GM23338 (cell line): ENCODE measurements around the gene OSBPL1A.

Experiments used
- EZH2 ChIP-seq: fragments of 200-600 bp; sonication (generic); IDR thresholded peaks from one replicate; pipeline ENCODE4 v1.8.0; 2017; ENCODE audit warnings: antibody characterized with exemption, mild to moderate bottlenecking, low read depth; ENCODE audit not compliant: unreplicated experiment
- EZH2phosphoT487 ChIP-seq: fragments of 200-600 bp; sonication (generic); IDR thresholded peaks from one replicate; pipeline ENCODE4 v1.8.1; 2018; ENCODE audit warnings: antibody characterized with exemption; ENCODE audit not compliant: unreplicated experiment
- POLR2AphosphoS5 ChIP-seq: IDR thresholded peaks from 2 replicates; pipeline ENCODE4 v1.6.1; 2016; ENCODE audit warnings: antibody characterized with exemption, low read depth
- TF ChIP-seq, protein P1 (sequence below), 2 experiments: fragments of 200-600 bp in 1 of 2; sonication (generic) in 1 of 2; conservative IDR thresholded peaks; 2 replicates each; pipeline versions ENCODE4 v1.5.1 to v1.6.1; 2016 to 2017; ENCODE audit warnings: antibody characterized with exemption in 2 of 2, low read depth in 2 of 2, mild to moderate bottlenecking in 2 of 2, moderate library complexity in 1 of 2
- TF ChIP-seq, protein P2 (sequence below): IDR thresholded peaks from one replicate; pipeline ENCODE4 v1.6.1; 2018; ENCODE audit warnings: antibody characterized with exemption; ENCODE audit not compliant: unreplicated experiment

DNA sequence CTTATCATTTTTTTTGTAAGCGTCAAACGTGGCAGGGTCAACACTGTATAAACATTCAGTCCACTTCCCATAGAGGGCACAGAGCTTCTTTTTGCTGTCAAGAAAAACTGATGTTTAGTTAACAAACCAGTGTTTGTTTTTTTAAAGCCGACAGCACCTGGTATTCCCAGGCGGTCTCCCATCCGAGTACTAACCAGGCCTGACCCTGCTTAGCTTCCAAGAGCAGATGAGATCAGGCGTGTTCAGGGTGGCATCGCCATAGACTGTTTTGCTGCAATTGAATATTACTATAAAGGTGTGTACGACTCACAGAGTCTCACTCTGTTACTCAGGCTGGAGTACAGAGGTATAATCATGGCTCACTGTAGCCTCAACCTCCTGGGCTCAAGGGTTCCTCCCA is 227.3 kb downstream of the OSBPL1A start:
- TF ChIP-seq, protein P1, sequence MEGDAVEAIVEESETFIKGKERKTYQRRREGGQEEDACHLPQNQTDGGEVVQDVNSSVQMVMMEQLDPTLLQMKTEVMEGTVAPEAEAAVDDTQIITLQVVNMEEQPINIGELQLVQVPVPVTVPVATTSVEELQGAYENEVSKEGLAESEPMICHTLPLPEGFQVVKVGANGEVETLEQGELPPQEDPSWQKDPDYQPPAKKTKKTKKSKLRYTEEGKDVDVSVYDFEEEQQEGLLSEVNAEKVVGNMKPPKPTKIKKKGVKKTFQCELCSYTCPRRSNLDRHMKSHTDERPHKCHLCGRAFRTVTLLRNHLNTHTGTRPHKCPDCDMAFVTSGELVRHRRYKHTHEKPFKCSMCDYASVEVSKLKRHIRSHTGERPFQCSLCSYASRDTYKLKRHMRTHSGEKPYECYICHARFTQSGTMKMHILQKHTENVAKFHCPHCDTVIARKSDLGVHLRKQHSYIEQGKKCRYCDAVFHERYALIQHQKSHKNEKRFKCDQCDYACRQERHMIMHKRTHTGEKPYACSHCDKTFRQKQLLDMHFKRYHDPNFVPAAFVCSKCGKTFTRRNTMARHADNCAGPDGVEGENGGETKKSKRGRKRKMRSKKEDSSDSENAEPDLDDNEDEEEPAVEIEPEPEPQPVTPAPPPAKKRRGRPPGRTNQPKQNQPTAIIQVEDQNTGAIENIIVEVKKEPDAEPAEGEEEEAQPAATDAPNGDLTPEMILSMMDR (conservative IDR thresholded peaks at IDR 0.05; ENCODE audit: low read depth in 2 of 2): no peak
- TF ChIP-seq, protein P2, sequence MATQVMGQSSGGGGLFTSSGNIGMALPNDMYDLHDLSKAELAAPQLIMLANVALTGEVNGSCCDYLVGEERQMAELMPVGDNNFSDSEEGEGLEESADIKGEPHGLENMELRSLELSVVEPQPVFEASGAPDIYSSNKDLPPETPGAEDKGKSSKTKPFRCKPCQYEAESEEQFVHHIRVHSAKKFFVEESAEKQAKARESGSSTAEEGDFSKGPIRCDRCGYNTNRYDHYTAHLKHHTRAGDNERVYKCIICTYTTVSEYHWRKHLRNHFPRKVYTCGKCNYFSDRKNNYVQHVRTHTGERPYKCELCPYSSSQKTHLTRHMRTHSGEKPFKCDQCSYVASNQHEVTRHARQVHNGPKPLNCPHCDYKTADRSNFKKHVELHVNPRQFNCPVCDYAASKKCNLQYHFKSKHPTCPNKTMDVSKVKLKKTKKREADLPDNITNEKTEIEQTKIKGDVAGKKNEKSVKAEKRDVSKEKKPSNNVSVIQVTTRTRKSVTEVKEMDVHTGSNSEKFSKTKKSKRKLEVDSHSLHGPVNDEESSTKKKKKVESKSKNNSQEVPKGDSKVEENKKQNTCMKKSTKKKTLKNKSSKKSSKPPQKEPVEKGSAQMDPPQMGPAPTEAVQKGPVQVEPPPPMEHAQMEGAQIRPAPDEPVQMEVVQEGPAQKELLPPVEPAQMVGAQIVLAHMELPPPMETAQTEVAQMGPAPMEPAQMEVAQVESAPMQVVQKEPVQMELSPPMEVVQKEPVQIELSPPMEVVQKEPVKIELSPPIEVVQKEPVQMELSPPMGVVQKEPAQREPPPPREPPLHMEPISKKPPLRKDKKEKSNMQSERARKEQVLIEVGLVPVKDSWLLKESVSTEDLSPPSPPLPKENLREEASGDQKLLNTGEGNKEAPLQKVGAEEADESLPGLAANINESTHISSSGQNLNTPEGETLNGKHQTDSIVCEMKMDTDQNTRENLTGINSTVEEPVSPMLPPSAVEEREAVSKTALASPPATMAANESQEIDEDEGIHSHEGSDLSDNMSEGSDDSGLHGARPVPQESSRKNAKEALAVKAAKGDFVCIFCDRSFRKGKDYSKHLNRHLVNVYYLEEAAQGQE: no peak
- no peak for TF ChIP-seq EZH2
- no peak for TF ChIP-seq POLR2AphosphoS5
- TF ChIP-seq EZH2phosphoT487: no peak
